ENCODE data around the gene TMEM161A. TPM values are rescaled to one million over a fixed set of nuclear protein-coding genes. Genes with fewer than 3 reads are reported as not detected.
A peak's percentile ranks its signal among the peaks of the same experiment; 100 is the strongest.
"Not testable (repeated sequence)": the region's sequence is repeated elsewhere in the genome, so short reads cannot be mapped to it uniquely, and the experiment has no call there.

The TMEM161A gene
- total RNA-seq (ENCODE audit: insufficient read depth, low replicate concordance) = 6.7 TPM

- peak; percentile 99 for DNase-seq (ENCODE audit: low spot score)
Observed at GRCh38 chr19:19138109-19138981, at the start of gene TMEM161A. TSS of gene TMEM161A (minus strand) at chr19:19138478. CDS start at chr19:19138428, 50 bp downstream.

- no peak for DNase-seq (ENCODE audit: low spot score)
Observed at GRCh38 chr19:19186742-19187141, 48.5 kb upstream of the TMEM161A start.

DNA sequence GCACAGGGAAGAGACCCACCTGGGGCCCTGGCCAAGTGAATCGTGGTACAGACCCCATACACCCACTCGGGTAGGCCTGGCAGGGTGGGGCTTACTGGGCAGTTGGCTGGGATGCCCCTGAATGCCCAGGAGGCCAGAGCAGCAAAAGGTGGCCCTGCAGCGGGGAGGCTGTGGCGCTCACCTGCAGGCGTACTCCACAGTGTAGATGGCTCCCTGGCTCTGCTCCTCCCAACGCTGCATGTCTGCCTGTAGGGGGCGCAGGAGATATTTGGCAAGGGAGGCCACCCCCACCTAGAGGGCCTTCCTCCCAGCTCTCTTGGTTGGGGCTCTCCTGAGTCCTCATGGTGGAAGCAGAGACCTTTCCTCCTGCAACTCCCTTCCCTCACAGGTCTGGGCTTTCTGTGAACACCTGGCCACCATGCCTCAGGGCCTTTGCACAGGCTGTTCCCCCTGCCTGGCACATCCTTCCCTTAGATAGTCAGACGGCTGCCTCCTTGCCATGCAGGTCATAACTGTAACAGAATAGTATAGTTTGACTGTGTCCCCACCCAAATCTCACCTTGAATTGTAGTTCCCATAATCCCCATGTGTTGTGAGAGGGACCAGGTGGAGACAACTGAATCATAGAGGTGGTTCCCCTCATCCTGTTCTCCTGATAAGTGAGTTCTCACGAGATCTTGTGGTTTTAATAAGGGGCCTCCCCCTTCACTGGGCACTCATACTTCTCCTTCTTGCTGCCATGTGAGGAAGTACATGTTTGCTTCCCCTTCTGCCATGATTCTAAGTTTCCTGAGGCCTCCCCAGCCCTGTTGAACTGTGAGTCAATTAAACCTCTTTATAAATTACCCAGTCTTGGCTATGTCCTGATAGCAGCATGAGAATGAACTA is 47.8 kb upstream of the TMEM161A start:
- no peak for DNase-seq (ENCODE audit: low spot score)

- no peak for DNase-seq (ENCODE audit: low spot score)
Observed at GRCh38 chr19:19181488-19181998, 43.3 kb upstream of the TMEM161A start.

DNA sequence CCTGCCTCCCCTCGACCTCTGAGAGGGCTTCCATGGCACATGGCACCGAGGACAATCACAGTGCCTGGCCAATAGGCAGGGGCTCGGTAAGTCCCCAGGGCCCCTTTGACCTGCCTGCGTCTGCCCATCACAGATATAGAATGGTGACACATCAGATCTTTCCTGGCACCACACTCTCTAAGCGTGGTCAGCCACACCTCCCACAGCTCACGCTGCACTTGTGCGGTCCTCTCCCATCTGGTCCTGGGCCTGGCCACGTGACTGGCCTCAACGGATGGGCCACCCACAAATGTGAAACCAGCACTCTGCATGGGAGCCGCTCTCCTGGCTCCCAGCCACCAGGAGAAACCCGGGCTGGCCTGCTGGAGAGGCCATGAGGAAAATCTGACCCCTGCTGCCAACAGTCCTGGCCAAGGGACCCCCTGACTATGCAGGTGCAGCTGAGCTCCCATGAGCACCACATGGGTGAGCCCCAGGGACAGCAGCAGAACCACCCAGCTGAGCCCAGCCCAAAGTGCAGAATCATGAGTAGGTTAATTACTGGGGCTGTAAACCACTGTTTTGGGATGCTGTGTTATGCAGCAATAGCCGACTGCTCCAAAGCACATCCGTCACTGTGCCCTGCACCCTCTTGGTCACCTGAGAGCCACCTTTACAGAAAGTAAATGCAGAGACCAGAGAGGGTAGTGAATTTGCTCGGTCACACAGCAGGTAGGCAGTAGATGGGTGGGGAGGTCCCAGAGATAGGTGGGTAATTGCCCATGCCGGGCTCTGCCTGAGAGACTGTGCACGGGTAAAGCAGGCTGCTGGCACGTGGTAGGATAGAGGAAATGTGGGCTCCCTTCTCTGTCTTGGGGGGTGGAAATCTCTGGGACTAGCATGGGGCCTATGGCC is 41.5 kb upstream of the TMEM161A start:
- DNase-seq (ENCODE audit: low spot score) = no peak

GRCh38 chr19:19176950-19177349 is 38.7 kb upstream of the TMEM161A start:
- no peak for DNase-seq (ENCODE audit: low spot score)

DNA sequence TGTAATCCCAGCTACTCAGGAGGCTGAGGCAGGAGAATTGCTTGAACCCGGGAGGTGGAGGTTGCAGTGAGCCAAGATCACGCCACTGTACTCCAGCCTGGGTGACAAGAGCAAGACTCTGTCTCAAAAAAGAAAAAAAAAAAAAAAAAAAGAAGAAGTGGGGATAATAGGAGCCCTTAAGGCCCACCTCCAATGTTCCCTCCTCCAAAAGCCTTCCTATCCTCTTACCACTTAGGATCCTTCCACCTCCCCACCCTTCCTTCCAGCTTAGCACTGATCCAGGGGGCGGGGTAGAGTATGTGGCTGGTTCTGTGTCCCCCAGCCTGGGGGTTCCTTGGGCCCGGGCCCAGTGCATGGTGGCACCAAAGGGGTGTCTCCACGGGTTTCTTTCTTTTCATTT is 35.0 kb upstream of the TMEM161A start:
- DNase-seq (ENCODE audit: low spot score) = not testable (repeated sequence)

- peak; percentile 60 for DNase-seq (ENCODE audit: low spot score)
Observed at GRCh38 chr19:19171821-19172532, 33.7 kb upstream of the TMEM161A start.

DNA sequence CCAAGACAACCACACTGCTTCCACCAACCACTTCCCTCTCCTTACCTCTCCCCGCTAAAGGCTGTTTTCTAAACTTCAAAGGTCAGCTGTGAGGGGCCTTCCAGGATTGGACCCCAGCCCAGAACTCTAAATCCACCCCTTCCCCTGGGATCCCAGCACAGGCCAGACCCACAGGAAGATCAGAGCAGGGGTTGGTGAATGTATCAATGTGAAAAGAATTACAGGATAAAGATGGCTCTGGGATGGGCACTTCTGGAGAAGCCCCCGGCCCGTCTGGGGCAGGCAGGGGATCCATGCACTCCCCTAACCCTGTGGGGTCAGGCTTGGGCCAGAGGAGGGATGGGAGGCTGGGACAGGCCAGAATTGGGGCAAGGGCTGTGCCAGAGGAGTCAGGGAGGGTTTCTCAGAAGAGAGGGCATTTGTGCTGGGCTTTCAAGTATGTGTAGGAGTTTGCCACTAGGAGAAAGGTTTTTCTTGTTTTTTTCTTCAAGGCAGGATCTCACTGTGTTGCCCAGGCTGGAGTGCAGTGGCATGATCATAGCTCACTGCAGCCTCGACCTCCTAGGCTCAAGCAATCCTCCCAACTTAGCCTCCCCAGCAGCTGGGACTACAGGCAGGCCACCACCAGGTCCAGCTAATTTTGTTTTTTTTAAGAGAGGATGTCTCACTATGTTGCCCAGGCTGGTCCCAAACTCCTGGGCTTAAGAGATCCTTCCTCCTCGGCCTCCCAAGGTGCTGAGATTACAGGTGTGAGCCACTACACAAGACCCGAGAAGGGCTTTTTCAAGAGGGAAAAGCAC is 32.8 kb upstream of the TMEM161A start:
- peak; percentile 73 for DNase-seq (ENCODE audit: low spot score)

DNA sequence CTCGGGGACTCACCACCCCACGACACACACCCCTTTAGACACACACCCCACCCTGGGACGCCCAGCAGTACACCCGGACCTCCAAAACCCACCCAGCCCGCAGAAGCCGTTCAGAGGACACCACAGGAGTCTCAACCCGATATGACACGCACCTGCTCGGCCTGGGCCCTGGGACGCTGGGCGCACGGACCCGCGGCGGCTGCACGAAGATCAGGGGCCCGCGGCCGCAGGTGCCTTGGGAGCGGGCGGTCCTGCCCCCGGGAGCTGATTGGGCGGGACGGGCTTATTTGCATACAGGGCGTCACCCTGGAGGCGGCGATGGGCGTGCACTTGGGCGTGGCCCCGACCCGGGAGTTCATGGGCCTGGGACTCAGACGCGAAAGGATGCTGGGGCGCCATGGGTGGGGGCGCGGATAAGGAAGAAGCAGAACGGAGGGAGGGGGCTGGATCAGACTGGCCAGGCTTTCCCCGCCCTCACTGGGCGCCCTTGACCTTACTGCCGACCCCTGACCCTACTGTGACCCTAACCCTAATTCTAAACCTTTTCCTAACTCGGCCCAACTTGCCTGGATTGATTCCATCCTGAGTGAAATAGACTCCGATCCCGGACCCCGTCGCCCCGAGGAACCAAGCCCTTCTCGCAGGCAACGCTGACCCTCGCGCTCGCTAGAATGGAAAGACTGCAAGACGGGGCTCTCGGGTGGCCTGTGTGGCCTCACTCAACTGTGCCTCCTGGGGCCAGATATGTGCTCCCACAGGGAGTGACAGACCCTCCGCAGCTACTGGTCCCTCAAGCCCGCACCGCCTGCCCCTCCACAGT is 32.0 kb upstream of the TMEM161A start, which contains the start of gene MEF2B:
Gene MEF2B, minus strand, starts transcription at position 211 of the 820 bp plus-strand sequence. CDS start 19,528 bp downstream, outside the sequence.
- DNase-seq (ENCODE audit: low spot score) = peak; percentile 78

- no peak for DNase-seq (ENCODE audit: low spot score)
Observed at GRCh38 chr19:19169236-19170052, 31.2 kb upstream of the TMEM161A start.

GRCh38 chr19:19167612-19168011 is 29.3 kb upstream of the TMEM161A start:
- DNase-seq (ENCODE audit: low spot score) = no peak

- DNase-seq (ENCODE audit: low spot score) = no peak
Observed at GRCh38 chr19:19165396-19165795, 27.1 kb upstream of the TMEM161A start.

- no peak for DNase-seq (ENCODE audit: low spot score)
Observed at GRCh38 chr19:19162495-19162894, 24.2 kb upstream of the TMEM161A start.

DNA sequence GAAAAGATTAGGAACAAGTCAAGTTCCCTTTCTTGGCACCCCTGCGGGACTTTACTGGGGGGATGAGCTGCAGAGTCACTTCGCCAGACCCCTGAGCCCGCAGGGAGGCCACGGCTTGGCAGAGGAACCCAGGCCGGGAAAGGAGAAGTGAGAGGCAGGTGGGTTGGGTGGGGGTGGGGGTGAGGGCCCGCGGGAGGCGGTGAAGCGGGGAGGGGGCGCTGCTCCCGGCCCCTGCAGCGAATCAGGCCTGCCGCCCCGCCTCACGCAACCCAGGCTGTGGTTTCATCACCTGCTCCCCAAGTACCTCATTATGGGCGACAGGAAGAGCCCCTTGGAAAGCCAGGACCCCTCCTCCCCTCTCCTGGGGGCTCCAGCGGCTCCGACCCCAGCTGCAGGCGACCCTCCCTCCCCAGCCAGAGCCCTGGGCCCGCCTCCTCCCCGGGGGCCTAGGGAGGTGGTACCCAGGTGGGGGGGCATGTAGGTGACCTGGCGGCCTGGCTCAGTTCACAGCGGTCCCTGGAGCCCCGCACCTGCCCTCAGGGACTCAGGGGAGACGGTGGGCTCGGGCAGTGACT is 22.3 kb upstream of the TMEM161A start:
- no peak for DNase-seq (ENCODE audit: low spot score)

GRCh38 chr19:19159534-19159933 is 21.3 kb upstream of the TMEM161A start:
- DNase-seq (ENCODE audit: low spot score) = no peak

DNA sequence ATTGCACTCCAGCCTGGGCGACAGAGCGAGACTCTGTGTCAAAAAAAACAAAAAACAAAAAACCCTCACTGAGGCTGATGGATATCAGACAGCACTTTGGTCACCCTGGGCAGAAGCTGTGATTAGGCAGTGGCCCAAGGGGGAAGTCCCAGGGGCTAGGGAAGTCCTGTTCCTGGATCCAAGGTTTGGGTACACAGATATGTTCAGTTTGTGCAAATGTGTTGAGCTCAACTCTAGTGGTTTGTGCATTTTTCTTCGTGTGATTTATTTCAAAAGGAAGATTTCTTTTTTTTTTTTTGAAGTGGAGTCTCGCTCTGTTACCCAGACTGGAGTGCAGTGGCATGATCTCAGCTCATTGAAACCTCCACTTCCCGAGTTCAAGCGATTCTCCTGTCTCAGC is 19.5 kb upstream of the TMEM161A start:
- no peak for DNase-seq (ENCODE audit: low spot score)

Measured in umbilical cord (tissue), 2 donors.